Measurements from ENCODE around the gene PUS3.

The PUS3 gene

GRCh38 chr11:125938418-125938817, 35.4 kb upstream of the PUS3 start:
- TF ChIP-seq CTCF (IDR thresholded peaks at IDR 0.05; ENCODE audit: low read depth, low read length), result no peak
- DNase-seq (ENCODE audit: extremely low read depth, low read depth), result no peak

GRCh38 chr11:125935618-125936199, 32.7 kb upstream of the PUS3 start:
- DNase-seq (ENCODE audit: extremely low read depth, low read depth), result peak; percentile 8
- TF ChIP-seq CTCF (IDR thresholded peaks at IDR 0.05; ENCODE audit: low read depth, low read length), result no peak

GRCh38 chr11:125935056-125935455, 32.0 kb upstream of the PUS3 start:
- no peak for DNase-seq (ENCODE audit: extremely low read depth, low read depth)
- peak; percentile 1; the same call in 1 of the 2 replicates for TF ChIP-seq CTCF (IDR thresholded peaks at IDR 0.05; ENCODE audit: low read depth, low read length)

- TF ChIP-seq CTCF (IDR thresholded peaks at IDR 0.05; ENCODE audit: low read depth, low read length), result no peak
- no peak for DNase-seq (ENCODE audit: extremely low read depth, low read depth)
Observed at GRCh38 chr11:125934473-125934872, 31.5 kb upstream of the PUS3 start.

- no peak for TF ChIP-seq CTCF (IDR thresholded peaks at IDR 0.05; ENCODE audit: low read depth, low read length)
Observed at GRCh38 chr11:125933030-125933813, 30.2 kb upstream of the PUS3 start.

GRCh38 chr11:125932301-125932700, 29.3 kb upstream of the PUS3 start:
- DNase-seq (ENCODE audit: extremely low read depth, low read depth), result no peak
- no peak for TF ChIP-seq CTCF (IDR thresholded peaks at IDR 0.05; ENCODE audit: low read depth, low read length)

More at GRCh38 chr11:125933030-125933813, 30.2 kb upstream of the PUS3 start:
- DNase-seq (ENCODE audit: extremely low read depth, low read depth), result no peak

GRCh38 chr11:125931668-125932067, 28.7 kb upstream of the PUS3 start:
- no peak for TF ChIP-seq CTCF (IDR thresholded peaks at IDR 0.05; ENCODE audit: low read depth, low read length)
- no peak for DNase-seq (ENCODE audit: extremely low read depth, low read depth)
